HL-60 (cell line): Measurements from ENCODE around the gene SHC3.

ENCODE experiments used
- CTCF ChIP-seq: IDR thresholded peaks from one replicate; pipeline ENCODE4 v1.5.1; 2011; ENCODE audit warnings: low read length, control low read depth, inconsistent platforms; ENCODE audit not compliant: insufficient read depth
- GABPA ChIP-seq: IDR thresholded peaks from 2 replicates; pipeline ENCODE4 v1.6.1; 2012; ENCODE audit warnings: low read depth
- POLR2AphosphoS5 ChIP-seq: IDR thresholded peaks from 2 replicates; pipeline ENCODE4 v1.6.1; 2012; ENCODE audit warnings: low read depth
- REST ChIP-seq: IDR thresholded peaks from 2 replicates; pipeline ENCODE4 v1.6.1; 2012; ENCODE audit warnings: low read depth; ENCODE audit not compliant: insufficient replicate concordance
- SPI1 ChIP-seq: IDR thresholded peaks from 2 replicates; pipeline ENCODE4 v1.6.1; 2012; ENCODE audit warnings: low read depth, mild to moderate bottlenecking, borderline replicate concordance

GRCh38 chr9:89191004-89191403, 12.4 kb upstream of the SHC3 start:
- TF ChIP-seq CTCF, result no peak
- no peak for TF ChIP-seq POLR2AphosphoS5
- TF ChIP-seq GABPA, result no peak
- TF ChIP-seq REST, result no peak
- TF ChIP-seq SPI1, result no peak
